ENCODE data around the gene CRYL1.

- TF ChIP-seq REST (IDR thresholded peaks at IDR 0.05; ENCODE audit: insufficient replicate concordance, low read depth) (no peak), CTCF (IDR thresholded peaks at IDR 0.05; ENCODE audit: insufficient read depth, low read length) (no peak), POLR2AphosphoS5 (IDR thresholded peaks at IDR 0.05; ENCODE audit: low read depth) (no peak)
These were observed 31.0 kb downstream of the CRYL1 start for GRCh38 chr13:20494656-20495055.
